Effector memory CD4-positive, alpha-beta T cell (primary cell): ENCODE results near the gene DIS3L2.

ENCODE experiments used
- DNase-seq, 3 donors: peaks; one replicate each; pipeline ENCODE4 v3.0.0-alpha.2; 2020
- H3K27ac ChIP-seq: 2 replicates; pipeline ENCODE4 v1.7.0; 2013; ENCODE audit warnings: mild to moderate bottlenecking, low read length, moderate library complexity; ENCODE audit not compliant: insufficient read depth, poor library complexity, severe bottlenecking
- H3K27me3 ChIP-seq: replicated peaks from 2 replicates; pipeline ENCODE4 v1.7.0; 2013; ENCODE audit warnings: mild to moderate bottlenecking, low read length; ENCODE audit not compliant: insufficient read depth, control insufficient read depth, poor library complexity, severe bottlenecking
- H3K36me3 ChIP-seq: 2 replicates; pipeline ENCODE4 v1.7.0; 2013; ENCODE audit warnings: mild to moderate bottlenecking, low read length, moderate library complexity; ENCODE audit not compliant: control insufficient read depth, insufficient read depth
- H3K4me1 ChIP-seq: 2 replicates; pipeline ENCODE4 v1.7.0; 2013; ENCODE audit warnings: low read length, mild to moderate bottlenecking; ENCODE audit not compliant: control insufficient read depth, insufficient read depth, poor library complexity, severe bottlenecking
- H3K4me3 ChIP-seq: 2 replicates; pipeline ENCODE4 v1.7.0; 2013; ENCODE audit warnings: low read length, low read depth, mild to moderate bottlenecking; ENCODE audit not compliant: insufficient read depth, poor library complexity, severe bottlenecking
- H3K9me3 ChIP-seq: 2 replicates; pipeline ENCODE4 v1.7.0; 2013; ENCODE audit warnings: mild to moderate bottlenecking, low read length, moderate library complexity; ENCODE audit not compliant: control insufficient read depth

DIS3L2 gene

DNA sequence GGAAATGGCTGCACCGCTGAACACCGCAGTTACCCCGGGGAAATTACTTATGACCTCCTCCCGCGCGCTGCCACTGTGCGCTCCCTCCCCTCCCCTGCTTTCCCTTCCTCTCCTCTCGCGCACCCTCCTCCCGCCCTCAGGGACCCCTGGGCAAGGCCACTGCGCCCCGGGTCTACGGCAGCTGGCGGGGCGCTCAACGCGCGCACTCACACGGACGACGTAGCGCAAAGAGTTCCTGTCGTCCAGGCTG, 424.9 kb downstream of the DIS3L2 start:
- DNase-seq: no peak
- H3K27ac ChIP-seq: no peak overlapping the region
- no peaks in the 10 kb centered on the region for H3K36me3 ChIP-seq
- H3K4me3 ChIP-seq: no peak overlapping the region
- no peaks in the 10 kb centered on the region for H3K9me3 ChIP-seq
- peaks cover 5% of the 10 kb centered on the region for H3K27me3 ChIP-seq
- no peaks in the 10 kb centered on the region for H3K4me1 ChIP-seq
